ENCODE data around the gene MFSD6.

- no peak for TF ChIP-seq POLR2A (IDR thresholded peaks at IDR 0.05)
- no peak for TF ChIP-seq CTCF (IDR thresholded peaks at IDR 0.05)
- TF ChIP-seq EP300 (IDR thresholded peaks at IDR 0.05), result no peak
Observed at GRCh38 chr2:190418727-190419126, 10.6 kb downstream of the MFSD6 start.

Data from ovary (tissue), 3 donors.